ENCODE data around the gene LIPK. TPM values are rescaled to one million over a fixed set of nuclear protein-coding genes. Genes with fewer than 3 reads are reported as not detected.

LIPK gene
- total RNA-seq, 1 experiment from 2014 or later, result not detected

GRCh38 chr10:88744002-88744401, 38.0 kb downstream of the LIPK start:
- no peak for TF ChIP-seq CTCF (conservative IDR thresholded peaks at IDR 0.05)
- no peaks in the 10 kb centered on the region for H3K4me1 ChIP-seq (replicated peaks; ENCODE audit: insufficient read depth)
- POLR2A ChIA-PET (ENCODE audit: unreplicated experiment), result no interaction called here
- H3K4me2 ChIP-seq, result no peak overlapping the region
- H3K36me3 ChIP-seq (ENCODE audit: low read depth), result no peaks in the 10 kb centered on the region
- no TSS peak for BruUV-seq (replicated peaks)
- H3K79me2 ChIP-seq (ENCODE audit: low read depth), result no peaks in the 10 kb centered on the region
- no peaks in the 10 kb centered on the region for H3K9me3 ChIP-seq (ENCODE audit: insufficient read depth, low read depth)
- no peaks in the 10 kb centered on the region for H3K27me3 ChIP-seq (ENCODE audit: insufficient read depth, low read depth)
- intact Hi-C loops (cut with micrococcal nuclease; ENCODE audit: unreplicated experiment), result no loop called here
- no peak overlapping the region for H2AFZ ChIP-seq
- DNase-seq, result no peak
- CTCF ChIA-PET, result no interaction called here
- no peaks in the 10 kb centered on the region for H3K9me2 ChIP-seq (ENCODE audit: insufficient read depth)
- H3K4me3 ChIP-seq, result no peak overlapping the region
- H4K20me1 ChIP-seq (ENCODE audit: insufficient read depth), result no peaks in the 10 kb centered on the region
- H3F3A ChIP-seq (ENCODE audit: insufficient read depth, low read depth), result no peaks in the 10 kb centered on the region
- H3K27ac ChIP-seq, result no peak overlapping the region

GRCh38 chr10:88745633-88746032, 39.6 kb downstream of the LIPK start:
- Histone ChIP-seq H3F3A (ENCODE audit: insufficient read depth, low read depth) (no peaks in the 10 kb centered on the region), H3K36me3 (ENCODE audit: low read depth) (no peaks in the 10 kb centered on the region), H3K27ac (no peak overlapping the region), H3K4me3 (no peak overlapping the region), H3K27me3 (ENCODE audit: insufficient read depth, low read depth) (no peaks in the 10 kb centered on the region), H3K9me3 (ENCODE audit: insufficient read depth, low read depth) (no peaks in the 10 kb centered on the region), H2AFZ (no peak overlapping the region), H4K20me1 (ENCODE audit: insufficient read depth) (no peaks in the 10 kb centered on the region), H3K4me1 (replicated peaks; ENCODE audit: insufficient read depth) (no peaks in the 10 kb centered on the region), H3K9me2 (ENCODE audit: insufficient read depth) (no peaks in the 10 kb centered on the region), H3K79me2 (ENCODE audit: low read depth) (no peaks in the 10 kb centered on the region), H3K4me2 (no peak overlapping the region)
- no peak for DNase-seq
- intact Hi-C loops (cut with micrococcal nuclease; ENCODE audit: unreplicated experiment), result no loop called here
- POLR2A ChIA-PET (ENCODE audit: unreplicated experiment), result interaction anchor here (0.6 kb wide), 1 partner anchor 397 kb away, joined by 3 read pairs; no protein-coding TSS in a partner anchor
- TF ChIP-seq EZH2 (IDR thresholded peaks at IDR 0.05; ENCODE audit: low read depth), result no peak
- no peak for TF ChIP-seq CTCF (conservative IDR thresholded peaks at IDR 0.05)
- no TSS peak for BruUV-seq (replicated peaks)
- CTCF ChIA-PET, result no interaction called here

DNA sequence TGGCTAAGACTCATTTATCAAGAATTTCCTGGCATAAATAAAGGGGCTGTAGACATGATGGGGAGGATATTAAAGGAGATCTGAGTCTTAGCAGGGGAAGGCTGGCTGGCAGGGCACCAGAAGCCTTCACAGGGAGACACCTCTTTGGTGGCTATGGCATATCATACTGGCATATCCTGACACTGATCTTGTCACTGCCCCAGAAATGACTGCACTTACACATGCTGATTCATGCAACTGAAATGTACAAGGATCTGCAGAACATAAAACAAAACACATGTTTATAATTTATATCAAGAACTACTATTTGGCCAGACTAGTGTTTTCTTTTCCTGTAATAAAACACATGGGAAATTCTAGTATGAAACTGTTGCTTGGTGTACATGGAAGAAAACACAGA, 48.2 kb downstream of the LIPK start:
- no peaks in the 10 kb centered on the region for H3K4me1 ChIP-seq (replicated peaks; ENCODE audit: insufficient read depth)
- no peaks in the 10 kb centered on the region for H3K79me2 ChIP-seq (ENCODE audit: low read depth)
- H3F3A ChIP-seq (ENCODE audit: insufficient read depth, low read depth), result no peaks in the 10 kb centered on the region
- H4K20me1 ChIP-seq (ENCODE audit: insufficient read depth), result no peaks in the 10 kb centered on the region
- no peaks in the 10 kb centered on the region for H3K9me2 ChIP-seq (ENCODE audit: insufficient read depth)
- no peak overlapping the region for H3K4me3 ChIP-seq
- H3K27me3 ChIP-seq (ENCODE audit: insufficient read depth, low read depth), result no peaks in the 10 kb centered on the region
- TF ChIP-seq EZH2 (IDR thresholded peaks at IDR 0.05; ENCODE audit: low read depth) (no peak), CTCF (conservative IDR thresholded peaks at IDR 0.05) (no peak)
- intact Hi-C loops (cut with micrococcal nuclease; ENCODE audit: unreplicated experiment), result no loop called here
- BruUV-seq (replicated peaks), result no TSS peak
- ChIA-PET POLR2A (ENCODE audit: unreplicated experiment) (no interaction called here), CTCF (no interaction called here)
- H3K36me3 ChIP-seq (ENCODE audit: low read depth), result no peaks in the 10 kb centered on the region
- no peaks in the 10 kb centered on the region for H3K9me3 ChIP-seq (ENCODE audit: insufficient read depth, low read depth)
- no peak overlapping the region for H3K4me2 ChIP-seq
- H3K27ac ChIP-seq, result no peak overlapping the region
- no peak overlapping the region for H2AFZ ChIP-seq
- no peak for DNase-seq
